ENCODE data around the gene AUTS2.

GRCh38 chr7:70572571-70572970 is 974.3 kb downstream of the AUTS2 start:
- no peak for TF ChIP-seq STAT1 (IDR thresholded peaks at IDR 0.05; ENCODE audit: unreplicated experiment)
- TF ChIP-seq, protein P1, sequence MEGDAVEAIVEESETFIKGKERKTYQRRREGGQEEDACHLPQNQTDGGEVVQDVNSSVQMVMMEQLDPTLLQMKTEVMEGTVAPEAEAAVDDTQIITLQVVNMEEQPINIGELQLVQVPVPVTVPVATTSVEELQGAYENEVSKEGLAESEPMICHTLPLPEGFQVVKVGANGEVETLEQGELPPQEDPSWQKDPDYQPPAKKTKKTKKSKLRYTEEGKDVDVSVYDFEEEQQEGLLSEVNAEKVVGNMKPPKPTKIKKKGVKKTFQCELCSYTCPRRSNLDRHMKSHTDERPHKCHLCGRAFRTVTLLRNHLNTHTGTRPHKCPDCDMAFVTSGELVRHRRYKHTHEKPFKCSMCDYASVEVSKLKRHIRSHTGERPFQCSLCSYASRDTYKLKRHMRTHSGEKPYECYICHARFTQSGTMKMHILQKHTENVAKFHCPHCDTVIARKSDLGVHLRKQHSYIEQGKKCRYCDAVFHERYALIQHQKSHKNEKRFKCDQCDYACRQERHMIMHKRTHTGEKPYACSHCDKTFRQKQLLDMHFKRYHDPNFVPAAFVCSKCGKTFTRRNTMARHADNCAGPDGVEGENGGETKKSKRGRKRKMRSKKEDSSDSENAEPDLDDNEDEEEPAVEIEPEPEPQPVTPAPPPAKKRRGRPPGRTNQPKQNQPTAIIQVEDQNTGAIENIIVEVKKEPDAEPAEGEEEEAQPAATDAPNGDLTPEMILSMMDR (conservative IDR thresholded peaks at IDR 0.05; ENCODE audit: low read depth in 2 of 2) = no peak
- TF ChIP-seq EZH2 (IDR thresholded peaks at IDR 0.05; ENCODE audit: low read depth, unreplicated experiment) = no peak
- TF ChIP-seq POLR2AphosphoS5 (IDR thresholded peaks at IDR 0.05; ENCODE audit: low read depth) = no peak

All from GM23338 (cell line).